BJ (cell line): ENCODE measurements around the gene MAP3K6. TPM values are rescaled to one million over a fixed set of nuclear protein-coding genes. Genes with fewer than 3 reads are reported as not detected.

Experiments
- CTCF ChIA-PET: fragments of 350-600 bp; formaldehyde crosslinking; extraction: SDS; loops from one replicate; lab custom pipeline; 2021; ENCODE audit warnings: antibody characterized with exemption, inconsistent platforms; lab: Yijun Ruan, JAX
- POLR2A ChIA-PET: fragments of 300-600 bp; sonication (Branson Sonifier 250); formaldehyde crosslinking; extraction: SDS; loops from one replicate; lab custom pipeline; 2021; ENCODE audit warnings: antibody characterized with exemption; lab: Charles Lee
- DNase-seq: peaks from one replicate; pipeline ENCODE4 v3.0.0-alpha.2; 2011; ENCODE audit warnings: low read depth
- H3K27me3 ChIP-seq: 2 replicates; pipeline ENCODE4 v1.6.0; 2011; ENCODE audit warnings: low read length; ENCODE audit not compliant: control insufficient read depth, insufficient read depth
- H3K36me3 ChIP-seq: 2 replicates; pipeline ENCODE4 v1.5.1; 2011; ENCODE audit warnings: low read length; ENCODE audit not compliant: control insufficient read depth, insufficient read depth
- H3K4me3 ChIP-seq: 2 replicates; pipeline ENCODE4 v1.5.1; 2011; ENCODE audit warnings: low read depth, mild to moderate bottlenecking, control low read depth, low read length
- CTCF ChIP-seq: IDR thresholded peaks from 2 replicates; pipeline ENCODE4 v1.5.1; 2011; ENCODE audit warnings: low read depth, mild to moderate bottlenecking, control low read depth, inconsistent platforms, low read length, moderate library complexity; ENCODE audit not compliant: insufficient read depth
- polyA plus RNA-seq: library from polyadenylated mRNA; depleted of rRNA; stranded (reverse); fragments of >200 nt; gene quantifications from 2 replicates; pipeline ENCODE4 v1.2.3, GENCODE V29; 2011

MAP3K6 gene
- polyA plus RNA-seq, 1 experiment: 18.0 TPM

DNA sequence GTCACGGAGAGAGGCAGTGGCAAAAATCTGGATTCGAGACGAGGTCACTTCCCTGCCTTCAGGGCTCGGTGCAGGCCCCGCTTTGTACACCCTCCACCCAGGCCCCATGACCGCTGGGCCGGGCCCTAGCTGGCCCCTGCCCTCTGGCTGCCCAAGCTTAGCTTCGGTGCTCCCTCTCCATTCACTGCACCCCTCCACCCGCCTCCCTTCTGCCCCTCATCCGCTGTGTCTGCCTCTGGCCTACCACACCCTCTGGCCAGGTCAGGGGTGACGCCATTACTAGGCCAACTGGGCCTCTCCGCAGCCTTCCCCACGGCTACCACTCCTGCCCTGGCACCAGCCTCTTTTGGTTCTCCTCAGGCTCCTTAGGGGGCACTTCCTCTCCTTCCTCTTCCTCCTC is 16.9 kb upstream of the MAP3K6 start:
- TF ChIP-seq CTCF: no peak
- CTCF ChIA-PET: interaction anchor here (1.5 to 8.7 kb wide), 6 partner anchors 17 to 225 kb away, joined by 4 to 170 read pairs (median 8); partner anchors contain the start of gene MAP3K6
- Histone ChIP-seq H3K4me3 (no peak overlapping the region), H3K36me3 (no peaks in the 10 kb centered on the region), H3K27me3 (peaks cover 9% of the 10 kb centered on the region)
- DNase-seq: no peak
- POLR2A ChIA-PET: no interaction called here

DNA sequence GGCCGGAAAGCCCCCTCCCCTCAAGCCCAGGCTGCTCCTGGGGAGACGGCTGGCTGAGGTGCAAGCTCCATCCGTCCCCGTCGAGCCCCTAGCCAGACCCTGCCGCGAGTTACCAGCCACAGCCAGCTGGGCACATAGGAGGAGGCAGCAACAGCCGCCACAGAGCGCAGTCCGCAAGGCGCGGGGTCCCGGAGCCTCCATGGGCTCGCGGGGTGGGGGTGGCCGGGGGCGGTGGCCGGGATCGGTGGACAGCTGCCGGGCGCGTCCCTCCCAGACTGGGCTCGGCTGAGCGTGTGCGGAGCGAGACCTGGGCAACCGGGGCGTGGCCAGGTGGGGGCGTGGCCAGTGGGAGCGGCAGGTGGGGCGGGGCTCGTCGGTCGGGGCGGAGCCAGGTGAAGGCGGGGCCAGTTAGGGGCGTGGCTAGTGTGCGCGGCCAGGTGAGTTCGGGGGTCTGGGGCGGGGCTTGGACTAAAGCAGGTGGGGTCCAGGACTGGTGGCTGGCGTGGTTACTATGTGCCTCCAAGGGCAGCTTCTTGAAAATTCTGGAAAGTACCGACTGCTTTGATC is 16.4 kb upstream of the MAP3K6 start, which contains the start of gene CD164L2:
TSS of gene CD164L2 (minus strand) at position 295 of the 567 bp plus-strand sequence. CDS start at position 201, 94 bp downstream.
- Histone ChIP-seq H3K4me3 (no peak within 1 kb of the TSS), H3K27me3 (peaks cover 9% of the 10 kb centered on the region), H3K36me3 (no peaks in the 10 kb centered on the region)
- TF ChIP-seq CTCF: no peak
- no peak for DNase-seq
- POLR2A ChIA-PET: no interaction called here
- CTCF ChIA-PET: interaction anchor here (1.5 to 8.7 kb wide), 6 partner anchors 12 to 84 kb away, joined by 8 to 170 read pairs (median 11); partner anchors contain the start of gene MAP3K6

- Histone ChIP-seq H3K27me3 (peaks cover 9% of the 10 kb centered on the region), H3K4me3 (no peak overlapping the region), H3K36me3 (no peaks in the 10 kb centered on the region)
- POLR2A ChIA-PET: no interaction called here
- no peak for DNase-seq
- no peak for TF ChIP-seq CTCF
- CTCF ChIA-PET: interaction anchor here (1.5 to 8.7 kb wide), 6 partner anchors 13 to 83 kb away, joined by 8 to 170 read pairs (median 11); partner anchors contain the start of gene MAP3K6
These were observed 15.4 kb upstream of the MAP3K6 start for GRCh38 chr1:27381969-27382762.

GRCh38 chr1:27380766-27381733 is 14.3 kb upstream of the MAP3K6 start:
- peaks cover 6% of the 10 kb centered on the region for H3K27me3 ChIP-seq
- TF ChIP-seq CTCF: no peak
- H3K4me3 ChIP-seq: no peak overlapping the region
- ChIA-PET POLR2A (no interaction called here), CTCF (interaction anchor here (0.8 to 8.7 kb wide), 4 partner anchors 14 to 82 kb away, joined by 4 to 170 read pairs (median 12); no protein-coding TSS in a partner anchor)
- H3K36me3 ChIP-seq: no peaks in the 10 kb centered on the region
- no peak for DNase-seq
